GM13976 (cell line): Measurements from ENCODE around the gene ZNF789.
"Not testable (repeated sequence)": the region's sequence is repeated elsewhere in the genome, so short reads cannot be mapped to it uniquely, and the experiment has no call there.

Experiments
- DNase-seq: peaks from one replicate; pipeline ENCODE4 v3.0.0; 2012; ENCODE audit warnings: low spot score
- CTCF ChIP-seq: IDR thresholded peaks from 2 replicates; pipeline ENCODE4 v1.5.1; 2012; ENCODE audit warnings: borderline replicate concordance, mild to moderate bottlenecking; ENCODE audit not compliant: insufficient read depth; ENCODE audit errors: extremely low read depth, missing control alignments, control extremely low read depth
- in situ Hi-C: fragments of 300-500 bp; cut with MboI; formaldehyde crosslinking; loops from one replicate; pipeline ENCODE4 v1.12.0; 2022; ENCODE audit warnings: low sequenced_read_pairs, mixed read lengths, inconsistent platforms; ENCODE audit not compliant: unreplicated experiment

The ZNF789 gene

GRCh38 chr7:99500637-99501009 is 27.9 kb downstream of the ZNF789 start:
- in situ Hi-C loops, result no loop called here
- DNase-seq, result no peak
- TF ChIP-seq CTCF, result no peak

- DNase-seq, in situ Hi-C loops: not testable (repeated sequence)
These were observed 28.5 kb downstream of the ZNF789 start for GRCh38 chr7:99501236-99501635.

GRCh38 chr7:99504281-99504602 is 31.6 kb downstream of the ZNF789 start:
- in situ Hi-C loops, result no loop called here
- TF ChIP-seq CTCF, result no peak
- DNase-seq, result no peak

- in situ Hi-C loops, result no loop called here
- no peak for TF ChIP-seq CTCF
- DNase-seq, result peak; percentile 96
These were observed 32.1 kb downstream of the ZNF789 start, which contains the start of gene ZKSCAN5 for GRCh38 chr7:99504603-99505323. Gene ZKSCAN5, plus strand, starts transcription at chr7:99504662. Its CDS starts 1,383 bp downstream, at chr7:99506045.

- TF ChIP-seq CTCF, result no peak
- in situ Hi-C loops, result no loop called here
- no peak for DNase-seq
These were observed 32.6 kb downstream of the ZNF789 start for GRCh38 chr7:99505324-99505662.

GRCh38 chr7:99514050-99514449 is 41.4 kb downstream of the ZNF789 start:
- peak; percentile 46 for DNase-seq
- in situ Hi-C loops, result no loop called here
- TF ChIP-seq CTCF, result no peak

- no peak for TF ChIP-seq CTCF
- no peak for DNase-seq
- in situ Hi-C loops, result no loop called here
These were observed 48.7 kb downstream of the ZNF789 start for GRCh38 chr7:99521399-99521798.
